Left kidney (tissue), 2 donors: Measurements from ENCODE around the gene PXMP4. TPM values are rescaled to one million over a fixed set of nuclear protein-coding genes. Genes with fewer than 3 reads are reported as not detected.
A peak's percentile ranks its signal among the peaks of the same experiment; 100 is the strongest.

Experiments
- DNase-seq: peaks from one replicate; pipeline ENCODE4 v3.0.0-alpha.2; 2013
- polyA plus RNA-seq: library from polyadenylated mRNA; unstranded; fragments of 120-200 nt; gene quantifications from one replicate; pipeline ENCODE4 v1.2.1, GENCODE V29; 2013; ENCODE audit not compliant: insufficient read length

PXMP4 gene
- polyA plus RNA-seq, 1 donor, result 8.4 TPM

DNA sequence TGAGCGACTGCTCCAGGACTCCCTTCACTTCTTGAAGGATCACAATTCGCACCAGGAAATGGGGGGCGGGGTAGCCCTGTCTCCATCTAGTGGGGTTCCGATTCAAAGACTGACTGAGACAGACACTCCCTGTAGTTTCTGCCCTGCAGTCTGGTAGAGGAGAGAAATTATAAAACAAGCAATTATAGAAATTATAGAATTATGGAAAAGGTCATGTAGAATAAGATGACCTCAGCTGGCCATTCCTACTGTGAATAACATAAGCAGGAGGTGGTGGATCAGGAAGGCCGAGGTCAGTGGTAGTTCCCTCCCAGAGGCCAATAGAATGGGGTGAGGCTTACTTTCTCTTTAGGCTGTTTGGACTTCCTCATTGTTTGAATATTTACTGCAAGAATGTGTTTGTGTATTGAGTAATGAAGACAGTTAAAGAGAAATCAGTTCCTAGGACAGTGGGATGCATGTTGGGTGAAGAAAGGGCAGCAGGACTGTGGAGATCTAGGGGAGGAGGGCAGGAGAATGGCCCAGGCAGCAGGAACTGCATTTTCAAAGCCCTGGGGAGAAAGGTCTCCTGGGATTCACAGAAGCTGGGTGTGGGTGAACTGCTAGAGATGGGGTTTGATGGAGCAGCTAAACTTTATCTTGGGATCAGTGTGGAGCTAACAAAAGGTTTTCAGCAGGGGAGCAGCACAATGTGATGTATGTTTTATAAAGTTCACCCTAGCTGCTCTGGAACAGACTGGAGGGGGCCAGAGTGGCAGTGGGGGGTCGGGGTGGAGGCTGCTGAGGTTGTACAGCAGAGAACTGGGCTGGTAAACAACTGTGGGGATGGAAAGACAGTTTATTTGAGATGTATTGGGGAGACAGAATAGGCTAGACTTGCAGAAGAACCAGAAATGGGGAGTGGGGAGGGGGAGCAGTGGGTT is 13.8 kb upstream of the PXMP4 start:
- DNase-seq, result no peak

DNA sequence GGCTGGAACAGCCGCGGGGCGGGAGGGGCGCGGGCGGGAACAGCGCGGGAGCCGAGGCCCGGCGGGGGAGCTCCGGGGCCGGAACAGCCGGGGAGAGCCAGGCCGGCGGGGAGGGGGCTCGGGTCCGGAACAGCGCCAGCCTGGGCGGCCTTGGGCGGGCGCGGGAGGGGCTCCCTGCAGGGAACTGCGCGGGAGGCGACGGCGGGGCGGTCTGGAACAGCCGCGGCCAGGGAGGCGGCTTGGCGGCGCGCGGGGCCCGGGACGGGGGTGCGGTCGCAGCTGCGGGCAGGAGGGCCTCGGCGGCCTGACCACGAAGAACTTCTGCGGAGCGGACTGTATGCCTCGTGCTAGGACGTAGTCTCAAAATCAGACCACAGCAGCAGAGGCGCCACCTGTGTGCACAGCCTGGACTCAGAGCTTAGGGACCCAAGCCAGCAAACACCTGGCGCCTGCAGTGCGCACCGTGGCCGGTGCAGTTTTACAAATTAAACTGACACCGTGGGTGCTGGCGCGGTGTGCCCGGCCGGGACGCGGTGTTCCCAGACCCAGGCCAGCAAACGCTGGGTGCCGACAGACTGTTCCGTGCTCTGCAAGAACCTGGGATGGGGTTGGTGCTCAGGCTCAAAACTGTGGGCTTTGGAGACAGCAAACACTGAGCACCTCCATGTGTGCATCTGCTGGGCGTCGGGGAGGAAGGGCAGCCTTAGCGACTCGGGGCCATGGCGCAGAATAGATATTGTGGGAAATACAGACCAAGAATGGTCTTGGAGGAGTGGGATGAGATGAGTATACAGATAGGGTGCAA is 12.3 kb upstream of the PXMP4 start:
- DNase-seq, result no peak

DNA sequence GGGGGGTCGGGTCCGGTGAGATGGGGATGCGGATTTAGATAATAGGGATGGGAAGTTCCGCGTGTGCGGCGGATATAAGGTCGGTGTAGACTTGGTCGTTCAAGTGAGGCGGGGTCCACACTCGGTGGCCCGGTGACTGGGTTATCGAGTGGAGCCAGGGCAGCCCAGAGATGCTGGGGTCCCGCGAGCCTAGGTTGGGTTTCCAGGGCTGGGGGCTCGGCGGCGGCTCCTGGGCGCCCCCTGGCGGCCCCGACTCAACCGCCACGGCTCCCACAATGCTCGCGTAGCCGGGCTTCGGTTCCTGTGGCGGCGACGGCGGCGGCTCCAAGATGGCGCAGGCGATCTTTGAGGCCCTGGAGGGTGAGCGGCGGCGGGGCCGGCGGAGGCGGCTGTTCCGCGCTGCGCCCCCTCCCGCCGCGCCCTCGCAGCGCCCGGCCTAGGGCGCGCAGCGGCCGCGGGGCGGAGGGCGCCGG is 11.6 kb upstream of the PXMP4 start, which contains the start of gene ZNF341:
Gene ZNF341 (plus strand): TSS at position 304 of the 473 bp plus-strand sequence. CDS start 26 bp downstream, at position 330.
- peak; percentile 86 for DNase-seq

DNA sequence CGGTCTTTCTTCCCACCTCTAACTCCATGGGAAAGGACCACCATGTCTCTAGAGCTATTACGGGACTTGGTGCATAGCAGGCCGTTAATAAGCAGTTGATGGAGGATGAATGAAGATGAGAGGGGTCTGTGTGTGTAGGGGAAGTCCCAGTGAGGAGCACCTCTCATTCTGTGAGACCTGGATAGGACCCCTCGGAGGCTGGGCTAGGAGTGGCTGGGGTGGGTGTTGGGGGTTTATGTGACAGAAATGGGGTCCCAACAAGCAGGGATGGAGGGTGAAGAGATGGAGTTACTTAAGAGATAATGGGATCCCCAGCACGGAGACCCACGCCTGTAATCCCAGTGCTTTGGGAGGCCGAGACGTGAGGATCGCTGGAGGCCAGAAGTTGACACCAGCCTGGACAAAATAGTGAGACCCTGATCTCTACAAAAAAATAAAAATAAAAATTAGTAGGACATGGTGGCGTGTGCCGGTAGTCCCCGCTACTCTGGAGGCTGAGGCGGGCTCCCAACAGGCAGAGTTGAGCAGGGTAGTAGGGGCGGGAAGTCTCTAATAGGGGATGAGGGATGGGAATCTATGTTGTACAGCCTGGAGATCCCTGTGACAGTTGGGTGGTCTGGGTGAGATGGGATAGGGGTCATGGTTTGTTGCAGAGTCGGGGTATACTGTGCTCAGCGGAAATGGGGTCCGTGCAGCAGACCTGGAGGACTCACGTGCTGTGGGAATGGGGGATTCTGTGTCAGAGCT is 11.0 kb upstream of the PXMP4 start:
- no peak for DNase-seq

DNA sequence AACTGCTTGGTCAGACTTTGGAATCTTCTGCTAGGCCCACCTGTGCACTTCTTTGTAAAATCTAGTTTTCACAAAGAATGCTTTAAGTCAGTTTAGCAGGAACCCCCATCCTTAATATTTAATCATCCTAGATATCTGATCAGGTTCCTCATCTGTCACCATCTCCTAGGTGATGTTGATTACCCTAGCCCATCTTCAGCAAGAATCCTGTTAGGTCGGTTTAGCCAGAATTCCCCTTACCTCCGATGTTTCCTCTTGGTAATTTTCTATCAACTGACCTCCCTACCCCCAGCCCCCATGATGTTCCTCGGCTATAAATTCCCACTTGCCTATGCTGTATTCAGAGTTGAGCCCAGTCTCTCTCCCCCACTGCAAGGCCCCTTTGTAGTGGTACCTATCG is 9.0 kb upstream of the PXMP4 start:
- DNase-seq, result no peak

DNA sequence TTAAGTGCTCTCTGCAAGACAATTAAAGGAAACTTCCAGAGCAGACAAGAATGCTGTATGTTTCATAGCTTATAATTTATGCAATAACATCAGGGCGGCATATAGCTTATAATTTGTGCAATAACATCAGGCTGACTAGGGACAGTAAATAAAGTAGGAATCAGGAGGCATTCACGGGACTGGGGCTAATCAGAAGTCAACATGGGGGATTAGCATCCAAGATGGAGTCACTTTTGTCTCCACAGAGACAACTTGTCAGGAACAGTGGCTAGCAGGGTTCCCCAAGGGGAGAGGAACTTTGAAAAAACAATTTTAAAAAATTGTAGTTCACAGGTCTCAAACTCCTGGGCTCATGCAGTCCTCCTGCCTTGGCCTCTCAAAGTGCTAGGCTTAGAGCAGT is 8.4 kb upstream of the PXMP4 start:
- DNase-seq, result no peak

DNA sequence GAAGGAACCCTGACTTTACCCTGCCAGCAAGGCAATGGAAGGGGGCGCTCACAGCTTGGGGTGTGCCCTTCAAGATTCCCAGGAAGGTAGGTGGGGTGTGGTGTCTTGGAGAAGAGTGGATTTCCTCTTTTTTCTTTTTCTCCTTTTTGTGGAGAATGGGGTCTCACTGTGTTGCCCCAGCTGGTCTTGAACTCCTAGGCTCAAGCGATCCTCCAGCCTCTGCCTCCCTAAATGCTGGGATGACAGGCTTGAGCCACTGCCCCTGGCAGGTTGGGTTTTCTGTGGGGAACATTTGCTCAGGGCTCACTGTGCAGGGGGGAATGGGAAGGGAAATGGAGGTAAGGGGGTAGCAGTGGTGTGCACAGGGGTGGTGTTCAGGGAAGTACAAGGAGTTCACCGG is 7.7 kb upstream of the PXMP4 start:
- no peak for DNase-seq

DNA sequence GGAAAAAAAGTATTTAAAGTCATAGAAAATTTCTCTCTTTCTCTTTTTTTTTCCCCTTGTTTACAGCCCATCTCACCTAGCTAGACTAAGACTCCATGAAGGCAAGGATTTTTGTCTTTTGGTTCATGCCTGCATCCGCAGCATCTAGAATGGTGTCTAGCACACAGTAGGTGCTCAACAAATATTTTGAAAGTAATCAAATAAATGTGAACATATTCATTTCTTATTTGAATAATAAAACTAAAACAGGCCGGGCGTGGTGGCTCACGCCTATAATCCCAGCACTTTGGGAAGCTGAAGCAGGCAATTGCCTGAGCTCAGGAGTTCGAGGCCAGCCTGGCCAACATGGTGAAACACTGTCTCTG is 7.0 kb upstream of the PXMP4 start:
- DNase-seq, result no peak

DNA sequence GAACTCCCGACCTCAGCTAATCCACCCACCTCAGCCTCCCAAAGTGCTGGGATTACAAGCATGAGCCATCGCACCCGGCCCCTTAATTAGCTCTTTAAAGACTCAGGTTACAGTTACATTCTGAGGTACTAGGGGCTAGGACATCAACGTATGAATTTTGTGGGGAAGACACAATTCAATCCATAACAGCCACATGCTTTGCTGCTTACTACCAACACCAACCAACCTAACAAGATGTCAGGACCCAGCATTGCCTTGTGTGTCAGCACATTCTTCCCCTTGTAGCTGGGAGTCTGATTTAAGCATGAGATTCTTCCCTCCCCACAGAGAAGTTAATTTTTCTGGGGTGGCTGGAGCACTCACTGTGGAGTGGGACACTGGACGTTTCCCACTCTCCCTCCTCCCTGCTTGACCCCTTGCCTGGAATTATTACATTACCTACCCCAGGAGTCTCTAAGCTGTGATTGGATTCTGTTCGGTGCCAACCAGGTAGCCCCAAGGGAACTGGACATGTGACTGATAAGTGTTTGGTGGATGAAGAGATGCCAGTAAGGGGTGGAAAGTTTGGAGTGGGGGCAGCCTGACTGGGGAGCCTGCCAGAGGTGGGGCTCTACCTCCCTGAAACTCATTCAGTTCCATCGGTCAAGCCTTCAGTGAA is 5.6 kb upstream of the PXMP4 start:
- no peak for DNase-seq

DNA sequence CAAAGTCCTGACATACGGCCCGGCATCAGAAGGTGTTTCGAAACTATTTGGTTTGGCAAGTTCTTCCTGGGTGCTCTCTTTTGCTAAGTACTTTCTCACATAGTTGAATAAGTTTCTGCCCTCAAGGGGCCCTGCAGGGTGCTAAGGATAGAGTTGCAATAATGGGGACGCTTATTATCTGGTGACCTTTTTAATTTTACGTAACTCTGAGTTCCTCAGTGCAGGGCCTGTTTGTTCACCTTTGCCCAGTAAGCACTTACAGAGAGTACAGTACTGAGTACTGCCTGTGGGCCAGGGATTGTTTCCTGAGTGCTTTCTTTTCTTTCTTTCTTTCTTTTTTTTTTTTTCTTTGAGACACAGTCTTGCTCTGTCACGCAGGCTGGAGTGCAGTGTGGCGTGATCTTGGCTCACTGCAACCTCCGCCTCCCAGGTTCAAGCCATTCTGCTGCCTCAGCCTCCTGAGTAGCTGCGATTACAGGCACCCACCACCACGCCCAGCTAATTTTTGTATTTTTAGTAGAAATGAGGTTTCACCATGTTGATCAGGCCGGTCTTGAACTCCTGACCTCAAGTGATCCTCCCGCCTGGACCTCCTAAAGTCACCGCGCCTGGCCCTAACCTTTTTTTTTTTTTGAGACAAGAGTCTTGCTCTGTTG is 4.5 kb upstream of the PXMP4 start:
- DNase-seq, result no peak

DNA sequence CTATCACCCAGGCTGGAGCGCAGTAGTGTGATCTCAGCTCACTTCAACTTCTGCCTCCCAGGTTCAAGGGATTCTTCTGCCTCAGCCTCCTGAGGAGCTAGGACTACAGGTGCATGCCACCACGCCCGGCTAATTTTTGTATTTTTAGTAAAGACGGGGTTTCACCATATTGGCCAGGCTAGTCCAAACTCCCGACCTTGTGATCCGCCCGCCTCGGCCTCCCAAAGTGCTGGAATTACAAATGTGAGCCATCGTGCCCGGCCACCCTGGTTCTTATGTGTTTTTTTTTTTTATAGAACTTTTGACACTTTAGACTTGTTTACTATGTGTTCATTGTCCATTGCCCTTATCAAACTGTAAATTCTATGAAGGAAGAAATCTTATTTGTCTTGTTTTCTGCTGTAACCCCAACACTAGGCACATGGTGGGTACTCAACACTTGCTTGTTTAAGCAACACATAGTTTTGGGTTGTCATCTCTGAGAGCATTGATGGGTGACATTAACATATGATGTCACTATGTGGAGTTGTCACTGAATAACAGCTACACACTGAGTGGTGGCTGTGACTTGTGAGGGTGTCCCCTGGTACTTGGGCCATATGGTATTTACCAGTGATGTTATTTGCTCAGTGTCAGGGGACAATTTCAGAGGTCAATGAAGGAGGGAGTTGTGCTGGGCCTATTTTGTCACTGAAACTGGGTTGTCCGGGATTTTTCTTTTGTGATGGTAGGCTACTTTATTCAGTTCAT is 1.5 kb upstream of the PXMP4 start:
- DNase-seq, result no peak

DNA sequence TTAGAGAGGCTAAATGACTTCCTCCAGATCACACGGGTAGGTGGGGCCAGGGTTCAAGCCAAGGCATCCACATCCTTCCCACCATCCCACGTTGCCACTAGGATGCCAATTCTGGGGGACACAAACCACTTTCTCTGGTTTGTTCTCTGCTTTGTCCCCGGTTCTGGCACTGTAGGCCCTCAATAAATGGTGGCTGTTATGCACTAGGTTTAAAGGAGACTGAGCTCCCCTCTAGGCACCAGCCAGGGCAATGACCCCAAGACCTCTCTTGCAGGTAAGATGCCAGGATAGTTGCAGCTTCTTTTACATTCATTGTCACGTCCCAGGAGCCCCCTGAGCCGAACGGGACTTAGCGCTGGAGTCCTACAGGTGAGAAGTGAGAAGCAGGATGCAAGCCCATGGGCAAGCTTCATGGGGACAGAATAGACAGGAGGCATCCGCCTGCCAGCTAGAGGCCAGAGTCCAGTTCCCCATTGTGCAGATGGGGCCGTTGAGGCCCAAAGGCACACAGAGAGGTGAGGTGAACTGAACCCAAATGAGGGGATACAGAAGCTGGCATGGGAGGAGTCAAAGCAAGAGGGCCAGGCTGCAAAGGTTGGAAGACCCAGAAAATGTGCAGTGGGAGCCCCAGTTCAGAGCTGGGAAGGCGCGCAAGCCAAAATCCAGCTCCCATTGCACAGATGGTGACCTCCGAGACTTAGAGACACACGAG is 677 bp downstream of the PXMP4 start:
- no peak for DNase-seq

DNA sequence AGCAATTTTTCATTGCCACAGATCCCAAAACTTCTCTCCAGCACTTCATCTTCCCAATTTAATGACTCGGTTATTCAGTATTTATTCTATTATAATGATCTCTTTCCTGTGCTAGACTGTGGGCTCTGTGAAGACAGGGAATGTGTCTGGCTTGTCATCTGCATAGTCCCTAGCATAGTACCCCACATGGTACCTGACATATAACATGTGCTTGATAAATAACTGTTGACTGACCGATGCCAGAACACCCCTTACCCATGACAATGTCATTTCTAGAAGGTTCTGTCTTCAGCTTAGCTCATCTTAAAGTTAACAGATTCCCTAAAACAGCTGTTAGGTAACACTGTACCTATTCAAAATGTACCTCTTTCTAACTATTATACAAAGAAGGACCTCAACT is 3.6 kb downstream of the PXMP4 start:
- no peak for DNase-seq

DNA sequence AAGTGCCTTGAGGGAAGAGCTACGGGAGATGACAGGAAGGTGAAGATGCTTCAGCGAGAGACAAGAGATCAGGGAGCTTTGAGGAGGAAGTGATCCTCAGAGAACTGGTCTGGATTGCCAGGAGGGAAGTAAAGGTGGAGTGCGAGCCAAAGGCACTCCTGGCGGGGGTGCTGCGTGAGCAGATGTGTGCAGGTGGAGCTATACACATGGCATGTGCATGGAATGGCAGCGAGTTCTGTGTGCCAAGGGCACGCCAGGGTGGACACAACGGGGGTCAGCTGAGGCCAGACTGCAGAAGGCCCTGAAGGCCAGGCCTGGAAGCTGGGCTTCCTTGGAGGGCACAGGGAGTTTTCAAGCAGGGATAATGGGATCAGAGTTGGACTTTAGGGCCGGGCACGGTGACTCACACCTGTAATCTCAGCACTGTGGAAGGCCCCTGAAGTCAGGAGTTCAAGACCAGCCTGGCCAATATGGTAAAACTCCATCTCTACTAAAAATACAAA is 6.2 kb downstream of the PXMP4 start:
- DNase-seq, result no peak

DNA sequence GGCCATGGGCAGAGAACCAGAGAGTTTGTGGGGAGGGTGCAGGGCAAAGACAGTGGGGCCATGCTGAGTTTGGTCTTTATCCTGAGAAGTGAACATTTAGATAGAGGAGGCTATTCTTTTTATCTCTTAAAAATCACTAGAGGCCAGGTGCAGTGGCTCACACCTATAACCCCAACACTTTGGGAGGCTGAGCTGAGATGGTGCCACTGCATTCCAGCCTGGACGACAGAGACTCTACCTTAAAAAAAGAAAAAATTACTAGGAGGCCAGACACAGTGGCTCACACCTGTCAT is 8.7 kb downstream of the PXMP4 start:
- no peak for DNase-seq

DNA sequence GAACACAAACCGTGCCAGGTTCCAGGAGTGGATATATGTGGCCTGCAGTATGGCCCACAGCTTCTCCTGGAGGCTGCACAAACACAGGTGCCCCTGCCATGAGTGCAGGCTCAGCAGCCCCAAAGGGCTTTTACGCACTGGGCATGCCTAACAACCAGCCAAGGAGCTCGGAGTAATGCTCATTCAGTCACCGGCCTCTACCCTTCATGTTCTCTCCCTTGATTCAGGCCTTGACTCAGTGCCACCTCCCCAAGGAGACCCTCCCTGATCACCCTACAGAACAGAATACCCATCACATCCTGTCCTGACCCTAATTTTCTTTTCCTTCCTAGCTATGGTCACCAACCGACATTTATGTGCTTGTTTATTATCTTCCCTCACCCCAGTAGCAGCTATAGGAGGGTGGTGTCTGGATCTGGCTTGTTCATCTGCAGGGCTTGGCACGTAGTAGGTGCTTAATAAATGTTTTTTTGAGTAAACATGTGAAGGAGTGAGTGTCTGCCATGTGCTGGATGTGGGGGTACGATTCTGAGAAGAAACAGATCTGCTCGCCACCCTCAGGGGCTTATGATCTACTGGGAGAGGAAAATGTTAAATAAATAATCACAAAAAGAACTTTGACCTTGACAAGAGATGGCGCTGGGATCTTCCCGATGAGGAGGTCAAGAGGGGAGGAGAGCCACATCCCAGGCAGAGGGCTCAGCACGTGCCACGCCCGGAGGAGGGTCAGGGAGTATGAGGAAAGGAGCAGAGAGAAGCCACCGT is 9.2 kb downstream of the PXMP4 start:
- DNase-seq, result no peak

DNA sequence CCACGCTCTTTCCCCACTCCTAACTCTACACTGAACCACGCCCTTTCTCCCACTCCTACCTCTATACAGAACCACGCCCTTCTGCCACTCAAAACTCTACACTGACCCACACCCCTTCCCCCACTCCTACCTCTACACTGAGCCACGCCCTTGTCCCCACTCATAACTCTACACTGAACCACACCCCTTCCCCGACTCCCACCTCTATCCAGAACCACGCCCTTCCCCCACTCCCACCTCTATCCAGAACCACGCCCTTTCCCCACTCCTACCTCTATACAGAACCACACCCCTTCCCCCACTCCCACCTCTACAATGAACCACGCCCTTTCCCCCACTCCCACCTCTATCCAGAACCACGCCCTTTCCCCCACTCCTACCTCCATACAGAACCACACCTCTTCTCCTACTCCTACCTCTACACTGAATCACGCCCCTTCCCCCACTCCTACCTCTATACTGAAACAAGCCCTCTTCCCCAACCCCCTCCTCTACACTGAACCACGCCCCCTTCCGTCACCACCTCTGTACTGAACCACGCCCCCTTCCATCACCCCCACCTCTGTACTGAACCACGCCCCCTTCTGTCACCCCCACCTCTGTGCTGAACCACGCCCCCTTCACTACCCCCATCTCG is 10.1 kb downstream of the PXMP4 start:
- no peak for DNase-seq

DNA sequence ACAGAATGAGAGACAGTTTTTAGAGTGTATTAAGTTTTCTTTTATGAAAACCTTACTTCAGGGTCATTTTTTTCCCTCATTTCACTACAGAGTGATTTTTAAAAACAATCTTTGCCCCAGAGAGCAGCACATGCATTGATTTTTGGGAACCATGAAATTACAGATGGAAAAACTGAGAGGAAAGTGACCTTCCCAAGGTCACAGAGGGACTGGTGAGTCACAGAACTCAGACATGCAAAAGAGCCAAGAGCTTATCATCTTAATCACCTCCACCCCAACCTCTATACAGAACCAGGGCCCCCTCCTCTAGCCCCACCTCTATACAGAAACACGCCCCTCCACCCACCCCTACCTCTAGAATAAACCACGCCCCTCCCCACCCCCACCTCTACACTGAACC is 10.7 kb downstream of the PXMP4 start:
- DNase-seq, result no peak

DNA sequence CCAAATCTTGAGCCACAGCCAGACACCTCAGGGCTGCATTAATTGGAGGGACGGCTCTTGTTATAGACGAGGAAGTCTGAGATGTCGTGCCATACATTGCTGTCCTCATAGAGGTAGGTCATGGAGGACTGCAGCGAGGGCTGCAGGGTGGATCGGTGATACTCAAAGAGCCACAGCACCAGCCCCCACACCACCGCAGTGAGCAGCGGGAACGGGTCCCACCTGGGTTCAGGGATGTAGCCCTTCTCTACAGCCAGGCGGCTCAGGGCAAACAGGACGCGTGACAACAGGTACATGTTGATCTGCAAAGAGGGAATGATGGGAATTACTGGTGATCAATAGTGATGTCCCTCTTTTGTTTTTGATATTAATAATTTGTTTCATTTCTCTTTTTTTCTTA is 12.4 kb downstream of the PXMP4 start:
- no peak for DNase-seq
